Large intestine (tissue), 12 donors: Measurements from ENCODE around the gene C1orf198. TPM values are rescaled to one million over a fixed set of nuclear protein-coding genes. Genes with fewer than 3 reads are reported as not detected.

Experiments used
- DNase-seq, 2 donors: peaks; one replicate each; pipeline versions ENCODE4 v3.0.0 to v3.0.0-alpha.2; 2013
- H3K27ac ChIP-seq: one replicate; pipeline ENCODE4 v1.5.1; 2013; ENCODE audit warnings: low read length
- H3K27me3 ChIP-seq: 2 replicates; pipeline ENCODE4 v1.6.1; 2013; ENCODE audit warnings: low read length; ENCODE audit not compliant: control insufficient read depth, insufficient read depth
- H3K36me3 ChIP-seq: 2 replicates; pipeline ENCODE4 v1.6.1; 2013; ENCODE audit warnings: low read length; ENCODE audit not compliant: control insufficient read depth, insufficient read depth
- H3K4me1 ChIP-seq: one replicate; pipeline ENCODE4 v1.6.1; 2013; ENCODE audit warnings: low read length; ENCODE audit not compliant: control insufficient read depth, insufficient read depth
- H3K4me3 ChIP-seq: one replicate; pipeline ENCODE4 v1.5.1; 2013; ENCODE audit warnings: low read length
- H3K9me3 ChIP-seq: one replicate; pipeline ENCODE4 v1.6.1; 2013; ENCODE audit warnings: mild to moderate bottlenecking, low read depth, low read length, moderate library complexity; ENCODE audit not compliant: control insufficient read depth
- WGBS: methylation state at CpG from one replicate; pipeline ENCODE4 v1.1.5; 2013; ENCODE audit warnings: low lambda C conversion rate; ENCODE audit not compliant: insufficient coverage; 5-methylcytosine and 5-hydroxymethylcytosine counted together
- long read RNA-seq, 11 donors: transcript quantifications; one replicate each; lab custom pipeline, GENCODE V29; 2026
- polyA plus RNA-seq: library from polyadenylated mRNA; unstranded; fragments of 120-200 nt; gene quantifications from one replicate; pipeline ENCODE4 v1.2.1, GENCODE V29; 2013

Gene C1orf198
- polyA plus RNA-seq, result 36.5 TPM
- long read RNA-seq, donor 1, transcript C1orf198-201 (4 exons, 3,858 nt), result major isoform, 9 of 9 reads
- long read RNA-seq, donor 1, partial matches to known transcripts, result 0 of 9 reads
- long read RNA-seq, donor 1, other reads (novel, unspliced or antisense), result 0 of 9 reads
- long read RNA-seq, donor 2, transcript C1orf198-201 (4 exons, 3,858 nt), result major isoform, 10 of 16 reads
- long read RNA-seq, donor 2, partial matches to known transcripts, result 6 of 16 reads
- long read RNA-seq, donor 2, other reads (novel, unspliced or antisense), result 0 of 16 reads
- long read RNA-seq, donor 3, result 0 reads
- long read RNA-seq, donor 4, partial matches to known transcripts, result 0 of 2 reads
- long read RNA-seq, donor 4, other reads (novel, unspliced or antisense), result 0 of 2 reads
- long read RNA-seq, donor 5, transcript C1orf198-201 (4 exons, 3,858 nt), result major isoform, 14 of 14 reads
- long read RNA-seq, donor 5, partial matches to known transcripts, result 0 of 14 reads
- long read RNA-seq, donor 5, other reads (novel, unspliced or antisense), result 0 of 14 reads
- long read RNA-seq, donor 6, transcript C1orf198-201 (4 exons, 3,858 nt), result major isoform, 16 of 16 reads
- long read RNA-seq, donor 6, partial matches to known transcripts, result 0 of 16 reads
- long read RNA-seq, donor 6, other reads (novel, unspliced or antisense), result 0 of 16 reads
- long read RNA-seq, donor 7, partial matches to known transcripts, result 0 of 4 reads
- long read RNA-seq, donor 7, other reads (novel, unspliced or antisense), result 0 of 4 reads
- long read RNA-seq, donor 8, transcript C1orf198-201 (4 exons, 3,858 nt), result major isoform, 13 of 66 reads
- long read RNA-seq, donor 8, partial matches to known transcripts, result 52 of 66 reads
- long read RNA-seq, donor 8, other reads (novel, unspliced or antisense), result 0 of 66 reads
- long read RNA-seq, donor 9, transcript C1orf198-201 (4 exons, 3,858 nt), result major isoform, 7 of 7 reads
- long read RNA-seq, donor 9, partial matches to known transcripts, result 0 of 7 reads
- long read RNA-seq, donor 9, other reads (novel, unspliced or antisense), result 0 of 7 reads
- long read RNA-seq, donor 10, transcript C1orf198-201 (4 exons, 3,858 nt), result major isoform, 10 of 10 reads
- long read RNA-seq, donor 10, partial matches to known transcripts, result 0 of 10 reads
- long read RNA-seq, donor 10, other reads (novel, unspliced or antisense), result 0 of 10 reads
- long read RNA-seq, donor 11, transcript C1orf198-201 (4 exons, 3,858 nt), result major isoform, 8 of 8 reads
- long read RNA-seq, donor 11, partial matches to known transcripts, result 0 of 8 reads
- long read RNA-seq, donor 11, other reads (novel, unspliced or antisense), result 0 of 8 reads

DNA sequence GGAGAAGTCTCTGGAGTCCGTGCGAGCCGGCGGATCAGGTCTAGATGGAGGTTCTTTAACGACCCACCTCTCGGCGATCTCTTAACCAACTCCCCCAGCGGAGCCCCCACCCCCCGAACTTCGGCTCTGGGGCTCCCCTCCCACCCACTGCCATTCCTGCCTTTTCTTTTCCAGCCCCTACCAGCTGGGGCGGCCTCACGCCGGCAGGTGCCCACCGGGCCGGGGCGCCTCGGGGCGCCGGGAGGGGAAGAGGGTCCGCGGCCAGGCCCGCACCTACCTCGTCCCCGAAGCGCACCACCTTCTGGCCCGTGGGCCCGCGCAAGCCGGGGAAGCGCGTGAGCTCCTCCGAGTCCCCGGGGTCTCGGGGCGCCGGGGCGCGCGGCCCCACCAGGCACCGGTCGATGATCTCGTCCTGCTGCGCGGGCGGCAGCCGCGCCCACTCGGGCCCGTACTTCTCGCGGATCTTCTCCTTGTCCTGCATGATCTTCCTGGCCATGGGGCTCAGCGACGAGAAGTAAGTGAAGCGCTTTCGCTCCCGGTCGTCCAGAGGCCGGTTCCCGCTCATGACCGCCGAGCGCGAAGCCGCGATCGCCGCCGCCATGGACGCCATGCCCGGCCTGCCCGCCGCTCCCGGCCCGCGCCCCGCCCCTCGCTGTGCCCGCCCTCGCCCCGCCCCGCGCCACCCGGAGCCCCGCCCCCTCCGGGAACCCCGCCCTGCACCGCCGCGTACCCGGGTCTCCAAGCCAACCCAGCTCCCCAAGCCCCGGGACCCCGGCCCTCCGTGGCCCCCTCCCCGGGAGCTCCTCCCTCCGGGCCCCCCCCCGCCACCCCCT is at the start of gene C1orf198:
C1orf198 (minus strand) TSS at position 619 of the 833 bp plus-strand sequence; CDS start at position 610, 9 bp downstream.
- H3K4me3 ChIP-seq, result peak within 1 kb of the TSS; percentile 71
- WGBS, result no CpG with 5 or more reads among the region's 96 CpGs
- peaks cover 16% of the 10 kb centered on the region for H3K4me1 ChIP-seq
- H3K27ac ChIP-seq, result peak within 1 kb of the TSS; percentile 69
- no peaks in the 10 kb centered on the region for H3K27me3 ChIP-seq
- H3K9me3 ChIP-seq, result no peaks in the 10 kb centered on the region
- DNase-seq, result peak; percentile 37 to 75
- no peaks in the 10 kb centered on the region for H3K36me3 ChIP-seq

GRCh38 chr1:230917284-230918135 is 49.2 kb upstream of the C1orf198 start:
- WGBS, result no CpG with 5 or more reads among the region's 15 CpGs
- peak; percentile 63 to 71 for DNase-seq
- Histone ChIP-seq H3K4me1 (no peaks in the 10 kb centered on the region), H3K36me3 (peaks cover 36% of the 10 kb centered on the region), H3K27ac (no peak overlapping the region), H3K4me3 (no peak overlapping the region), H3K9me3 (no peaks in the 10 kb centered on the region), H3K27me3 (no peaks in the 10 kb centered on the region)

DNA sequence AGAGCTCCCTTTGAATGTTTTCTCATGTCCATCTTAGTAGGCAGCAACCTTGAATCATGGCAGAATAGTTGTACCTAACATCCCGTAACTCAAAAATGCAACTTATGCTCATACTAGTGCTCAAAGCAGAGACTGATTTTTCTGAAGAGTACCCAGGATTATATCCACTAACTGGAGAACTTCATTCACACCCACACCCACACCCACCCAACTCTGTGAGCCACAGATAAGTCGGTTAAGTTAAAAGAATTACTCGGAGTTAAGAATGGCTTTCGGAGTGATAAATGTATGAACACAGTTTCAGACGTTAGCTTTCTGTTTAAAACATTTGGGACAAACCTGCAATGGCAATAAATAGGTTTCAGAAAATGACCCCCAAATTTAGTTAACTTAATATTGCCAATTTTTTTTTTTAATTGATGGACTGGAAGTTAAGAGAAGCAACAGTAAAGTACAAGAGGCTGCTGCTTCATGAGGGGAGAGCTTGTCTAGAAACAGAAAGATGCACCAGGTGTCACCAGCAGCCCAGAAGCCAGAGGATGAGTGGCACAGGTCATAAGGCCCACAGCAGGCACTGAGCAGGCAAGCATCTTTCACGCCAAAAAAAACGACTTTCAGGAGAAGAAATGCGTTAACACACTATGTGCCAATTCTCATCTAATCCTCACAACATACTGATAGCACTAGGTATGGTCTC is 48.4 kb upstream of the C1orf198 start:
- WGBS, result 100% methylated on average over 3 of the region's 8 CpGs
- H3K27me3 ChIP-seq, result no peaks in the 10 kb centered on the region
- no peak for DNase-seq
- no peaks in the 10 kb centered on the region for H3K4me1 ChIP-seq
- no peak overlapping the region for H3K27ac ChIP-seq
- H3K36me3 ChIP-seq, result peaks cover 38% of the 10 kb centered on the region
- no peak overlapping the region for H3K4me3 ChIP-seq
- no peaks in the 10 kb centered on the region for H3K9me3 ChIP-seq

DNA sequence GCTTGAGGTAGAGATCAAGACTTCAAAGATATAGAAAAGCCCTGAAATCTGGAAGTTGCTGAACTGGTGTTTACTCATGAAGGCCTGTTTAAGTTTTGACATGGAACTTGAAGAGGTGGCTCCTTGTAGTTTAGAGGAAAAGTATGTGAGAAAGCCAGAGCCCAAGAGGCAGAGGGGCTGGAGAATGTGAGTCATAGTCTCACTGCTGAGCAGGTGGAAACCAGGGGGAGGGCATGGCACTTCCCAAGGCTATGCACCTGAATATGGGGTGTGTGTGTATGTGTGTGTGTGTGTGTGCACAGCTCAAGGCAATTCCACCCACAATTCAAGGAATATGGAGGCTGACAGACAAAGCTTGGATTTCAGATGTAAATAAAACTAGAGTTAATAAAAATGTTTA is 46.8 kb upstream of the C1orf198 start:
- Histone ChIP-seq H3K9me3 (no peaks in the 10 kb centered on the region), H3K4me3 (no peak overlapping the region), H3K27ac (no peak overlapping the region), H3K27me3 (no peaks in the 10 kb centered on the region), H3K4me1 (no peaks in the 10 kb centered on the region), H3K36me3 (peaks cover 41% of the 10 kb centered on the region)
- DNase-seq, result no peak

DNA sequence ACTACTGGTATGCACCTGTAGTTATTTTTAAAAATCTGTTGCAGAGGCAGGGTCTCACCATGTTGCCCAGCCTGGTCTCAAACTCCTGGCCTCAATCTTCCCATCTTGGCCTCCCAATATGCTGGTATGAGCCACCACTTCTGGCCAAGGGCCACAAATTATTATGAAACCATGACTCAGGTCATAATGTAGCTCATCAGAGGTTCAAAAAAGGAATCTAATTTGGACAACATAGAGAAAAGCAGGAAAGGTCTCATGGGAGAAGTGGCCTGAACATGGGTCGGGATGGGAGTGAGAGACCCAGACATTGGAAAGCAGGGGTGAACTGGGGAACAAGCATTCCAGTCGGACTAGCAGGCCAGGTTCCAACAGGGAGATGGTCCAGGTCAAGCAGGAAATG is 45.2 kb upstream of the C1orf198 start:
- Histone ChIP-seq H3K9me3 (no peaks in the 10 kb centered on the region), H3K4me1 (no peaks in the 10 kb centered on the region), H3K4me3 (no peak overlapping the region), H3K36me3 (peaks cover 38% of the 10 kb centered on the region), H3K27ac (no peak overlapping the region), H3K27me3 (no peaks in the 10 kb centered on the region)
- WGBS, result no CpG with 5 or more reads among the region's 2 CpGs
- DNase-seq, result no peak

DNA sequence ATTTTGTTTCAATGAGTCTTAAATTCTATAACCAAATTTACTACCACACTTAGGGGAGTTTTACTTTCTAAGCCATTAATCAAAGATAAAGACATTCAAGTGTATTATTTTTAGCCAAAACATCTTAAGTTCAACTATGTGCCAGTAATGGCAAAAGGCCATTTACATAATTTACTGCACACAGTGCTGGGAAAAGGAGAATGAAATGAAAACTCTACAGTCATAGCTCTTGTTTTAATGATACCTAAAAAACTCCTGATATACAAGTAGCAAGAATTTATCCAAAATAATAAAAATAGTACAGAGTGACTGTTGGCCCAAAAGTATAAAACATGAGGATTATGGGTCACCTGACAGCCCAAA is 42.4 kb upstream of the C1orf198 start:
- H3K9me3 ChIP-seq, result no peaks in the 10 kb centered on the region
- DNase-seq, result no peak
- peaks cover 33% of the 10 kb centered on the region for H3K36me3 ChIP-seq
- no peaks in the 10 kb centered on the region for H3K4me1 ChIP-seq
- no peak overlapping the region for H3K4me3 ChIP-seq
- H3K27ac ChIP-seq, result no peak overlapping the region
- H3K27me3 ChIP-seq, result no peaks in the 10 kb centered on the region

GRCh38 chr1:230909974-230910754 is 41.8 kb upstream of the C1orf198 start:
- Histone ChIP-seq H3K4me3 (no peak overlapping the region), H3K4me1 (no peaks in the 10 kb centered on the region), H3K36me3 (peaks cover 35% of the 10 kb centered on the region), H3K9me3 (no peaks in the 10 kb centered on the region), H3K27ac (no peak overlapping the region), H3K27me3 (no peaks in the 10 kb centered on the region)
- no CpG with 5 or more reads among the region's 13 CpGs for WGBS
- no peak for DNase-seq

- Histone ChIP-seq H3K27ac (no peak overlapping the region), H3K36me3 (peaks cover 30% of the 10 kb centered on the region), H3K4me3 (no peak overlapping the region), H3K27me3 (no peaks in the 10 kb centered on the region), H3K4me1 (no peaks in the 10 kb centered on the region), H3K9me3 (no peaks in the 10 kb centered on the region)
- 71% methylated on average over 1 of the region's 4 CpGs for WGBS
- no peak for DNase-seq
These were observed 39.3 kb upstream of the C1orf198 start for GRCh38 chr1:230907472-230908205.
